GM23248 (cell line): ENCODE data around the gene POLR1A. TPM values are rescaled to one million over a fixed set of nuclear protein-coding genes. Genes with fewer than 3 reads are reported as not detected.
A peak's percentile ranks its signal among the peaks of the same experiment; 100 is the strongest.

Experiments used
- DNase-seq: peaks from one replicate; pipeline ENCODE4 v3.0.0-alpha.2; 2015
- H2AFZ ChIP-seq: fragments of 200-600 bp; sonication (generic); 2 replicates; pipeline ENCODE4 v1.6.1; 2016; ENCODE audit warnings: antibody characterized with exemption
- H3F3A ChIP-seq: fragments of 200-600 bp; sonication (generic); 2 replicates; pipeline ENCODE4 v1.6.1; 2016; ENCODE audit warnings: mild to moderate bottlenecking, antibody characterized with exemption, mixed run types; ENCODE audit not compliant: insufficient read depth
- H3K27ac ChIP-seq: fragments of 200-600 bp; sonication (generic); 2 replicates; pipeline ENCODE4 v1.5.1; 2016; ENCODE audit warnings: mild to moderate bottlenecking
- H3K27me3 ChIP-seq: fragments of 200-600 bp; sonication (generic); replicated peaks from 2 replicates; pipeline ENCODE4 v1.6.1; 2016; ENCODE audit warnings: mild to moderate bottlenecking; ENCODE audit not compliant: insufficient read depth
- H3K36me3 ChIP-seq: fragments of 200-600 bp; sonication (generic); 2 replicates; pipeline ENCODE4 v1.6.1; 2016; ENCODE audit warnings: low read depth, mild to moderate bottlenecking
- H3K4me1 ChIP-seq: fragments of 200-600 bp; sonication (generic); 2 replicates; pipeline ENCODE4 v1.6.1; 2016; ENCODE audit warnings: mild to moderate bottlenecking; ENCODE audit not compliant: insufficient read depth
- H3K4me2 ChIP-seq: fragments of 200-600 bp; sonication (generic); one replicate; pipeline ENCODE4 v1.6.1; 2016; ENCODE audit warnings: mild to moderate bottlenecking; ENCODE audit not compliant: unreplicated experiment
- H3K4me3 ChIP-seq: fragments of 200-600 bp; sonication (generic); 2 replicates; pipeline ENCODE4 v1.5.1; 2016; ENCODE audit warnings: mild to moderate bottlenecking
- H3K79me2 ChIP-seq: fragments of 200-600 bp; sonication (generic); 2 replicates; pipeline ENCODE4 v1.6.1; 2016; ENCODE audit warnings: mild to moderate bottlenecking; ENCODE audit not compliant: insufficient read depth
- H3K9ac ChIP-seq: fragments of 200-600 bp; sonication (generic); 2 replicates; pipeline ENCODE4 v1.6.1; 2016; ENCODE audit warnings: mild to moderate bottlenecking
- H3K9me2 ChIP-seq: fragments of 200-600 bp; sonication (generic); 2 replicates; pipeline ENCODE4 v1.6.1; 2016; ENCODE audit warnings: mixed run types, mild to moderate bottlenecking, moderate library complexity; ENCODE audit not compliant: insufficient read depth
- H3K9me3 ChIP-seq: fragments of 200-600 bp; sonication (generic); one replicate; pipeline ENCODE4 v1.6.1; 2017; ENCODE audit warnings: low read depth
- H4K20me1 ChIP-seq: fragments of 200-600 bp; sonication (generic); 2 replicates; pipeline ENCODE4 v1.6.0; 2016; ENCODE audit not compliant: insufficient read depth
- EZH2 ChIP-seq: fragments of 200-600 bp; sonication (generic); IDR thresholded peaks from 2 replicates; pipeline ENCODE4 v1.6.1; 2018; ENCODE audit warnings: antibody characterized with exemption, mild to moderate bottlenecking; ENCODE audit not compliant: insufficient read depth, poor library complexity, severe bottlenecking
- EZH2phosphoT487 ChIP-seq: fragments of 200-600 bp; sonication (generic); IDR thresholded peaks from 2 replicates; pipeline ENCODE4 v1.6.1; 2018; ENCODE audit warnings: antibody characterized with exemption, moderate library complexity, mild to moderate bottlenecking, low read depth; ENCODE audit not compliant: insufficient read depth
- in situ Hi-C: fragments of 300-500 bp; cut with MboI; formaldehyde crosslinking; loops from 2 replicates; pipeline ENCODE4 v1.15.0; 2020
- polyA plus RNA-seq: library from polyadenylated mRNA; unstranded; fragments of >200 nt; fragmentation: Nextera tagmentation; extraction: Ambion mirVana; gene quantifications from 2 replicates; pipeline ENCODE4 v1.2.1, GENCODE V29; 2016
- small RNA-seq: library from RNA; depleted of rRNA; stranded (forward); fragments of <200 nt; gene quantifications from one replicate; pipeline ENCODE3, GENCODE V24; 2014; ENCODE audit warnings: low read depth, low replicate concordance
- total RNA-seq: library from RNA; depleted of rRNA; stranded (reverse); fragments of >200 nt; shearing (Covaris generic); gene quantifications from 2 replicates; pipeline ENCODE4 v1.2.3, GENCODE V29; 2014; rRNA removed

Gene POLR1A
- total and polyA plus RNA-seq, 2 experiments from 2014 or later: 8.9 to 13.0 TPM

GRCh38 chr2:85971366-85971765, 134.3 kb downstream of the POLR1A start:
- no peak overlapping the region for H3K9ac ChIP-seq
- DNase-seq: peak; percentile 55
- in situ Hi-C loops: no loop called here

More at GRCh38 chr2:85971366-85971765, 134.3 kb downstream of the POLR1A start:
- Histone ChIP-seq H3K9me2 (no peaks in the 10 kb centered on the region), H3K9me3 (no peaks in the 10 kb centered on the region), H3K4me3 (no peak overlapping the region), H3K36me3 (no peaks in the 10 kb centered on the region), H3F3A (no peaks in the 10 kb centered on the region), H2AFZ (no peak overlapping the region), H3K4me1 (no peaks in the 10 kb centered on the region), H4K20me1 (no peaks in the 10 kb centered on the region), H3K4me2 (no peak overlapping the region), H3K27me3 (no peaks in the 10 kb centered on the region), H3K27ac (no peak overlapping the region), H3K79me2 (no peaks in the 10 kb centered on the region)
- TF ChIP-seq EZH2: no peak
- no peak for TF ChIP-seq EZH2phosphoT487

Small RNA genes within 50 kb of the gene (small RNA-seq; reads per million reads assigned to genes)
- 162 reads per million, percentile 96 among the genes with 10 or more reads in this experiment for gene SNORD94

Other genes starting within 250 kb of the POLR1A start
- gene ST3GAL5, start 216.9 kb downstream of the POLR1A start, total RNA-seq: 21.0 and 27.2 TPM in 2 replicates
- 16.4 and 18.7 TPM in 2 replicates for gene ST3GAL5, start 216.9 kb downstream of the POLR1A start, polyA plus RNA-seq
- 62.6 and 65.4 TPM in 2 replicates for gene PTCD3, start 349 bp upstream of the POLR1A start, total RNA-seq
- 59.3 and 63.5 TPM in 2 replicates for gene PTCD3, start 349 bp upstream of the POLR1A start, polyA plus RNA-seq
- gene IMMT, start 89.6 kb upstream of the POLR1A start, total RNA-seq: 46.4 and 60.4 TPM in 2 replicates
- gene IMMT, start 89.6 kb upstream of the POLR1A start, polyA plus RNA-seq: 75.4 and 76.3 TPM in 2 replicates
- gene MRPL35, start 93.6 kb upstream of the POLR1A start, total RNA-seq: 17.3 and 18.9 TPM in 2 replicates
- 45.2 and 46.2 TPM in 2 replicates for gene MRPL35, start 93.6 kb upstream of the POLR1A start, polyA plus RNA-seq
- gene REEP1, start 231.7 kb upstream of the POLR1A start, total RNA-seq: not detected in 2 replicates
- 0.27 TPM in 1 of 2 replicates, not detected in the other for gene REEP1, start 231.7 kb upstream of the POLR1A start, polyA plus RNA-seq